Activated B cell treated with CpG ODN at 0.5 μM for 24 hours (primary cell): ENCODE measurements around the gene C16orf46. TPM values are rescaled to one million over a fixed set of nuclear protein-coding genes. Genes with fewer than 3 reads are reported as not detected.
"Not testable (repeated sequence)": the region's sequence is repeated elsewhere in the genome, so short reads cannot be mapped to it uniquely, and the experiment has no call there.

Experiments used
- ATAC-seq: fragments of 200-7000 bp; cut with Tn5 transposase; one replicate; pipeline ENCODE4 v1.10.0; 2021; ENCODE audit warnings: low read depth, mild to moderate bottlenecking, moderate library complexity
- CTCF ChIA-PET: fragments of 350-600 bp; sonication (Branson Sonifier 250); formaldehyde crosslinking; loops from one replicate; lab custom pipeline; 2021; ENCODE audit warnings: antibody characterized with exemption; lab: Charles Lee
- POLR2A ChIA-PET: fragments of 350-600 bp; sonication (Branson Sonifier 250); formaldehyde crosslinking; loops from one replicate; lab custom pipeline; 2021; ENCODE audit warnings: antibody characterized with exemption; lab: Charles Lee
- DNase-seq: peaks from one replicate; pipeline ENCODE4 v3.0.0; 2022
- H3K27ac Mint-ChIP-seq: one replicate; pipeline ENCODE4 v1.8.0; 2020; ENCODE audit warnings: mixed read lengths
- H3K27me3 Mint-ChIP-seq: one replicate; pipeline ENCODE4 v1.8.0; 2021; ENCODE audit warnings: mixed read lengths
- H3K36me3 Mint-ChIP-seq: one replicate; pipeline ENCODE4 v1.8.0; 2021; ENCODE audit warnings: low read depth, mixed read lengths
- H3K4me1 Mint-ChIP-seq: one replicate; pipeline ENCODE4 v1.8.0; 2021; ENCODE audit warnings: mixed read lengths
- H3K4me3 Mint-ChIP-seq: one replicate; pipeline ENCODE4 v1.8.0; 2020; ENCODE audit warnings: mild to moderate bottlenecking, mixed read lengths
- H3K9me3 Mint-ChIP-seq: one replicate; pipeline ENCODE4 v1.8.0; 2020; ENCODE audit warnings: mixed read lengths
- CTCF ChIP-seq: fragments of 200-600 bp; IDR thresholded peaks from one replicate; pipeline ENCODE4 v1.8.0; 2022; ENCODE audit warnings: antibody characterized with exemption, mild to moderate bottlenecking
- intact Hi-C: fragments of 100-400 bp; cut with micrococcal nuclease; formaldehyde crosslinking; loops from one replicate; pipeline ENCODE4 v1.15.1; 2024
- total RNA-seq: library from RNA; stranded (reverse); gene quantifications from 2 replicates; pipeline ENCODE4 v1.2.3, GENCODE V29; 2022

The C16orf46 gene
- total RNA-seq, 1 donor from 2014 or later: 0.75 TPM

- intact Hi-C loops: no loop called here
- ChIA-PET POLR2A (no interaction called here), CTCF (no interaction called here)
- no peak for TF ChIP-seq CTCF
- H3K9me3 Mint-ChIP-seq: no peaks in the 10 kb centered on the region
- H3K27me3 Mint-ChIP-seq: no peaks in the 10 kb centered on the region
- no peaks in the 10 kb centered on the region for H3K4me1 Mint-ChIP-seq
- H3K27ac Mint-ChIP-seq: no peak overlapping the region
- ATAC-seq (no peak), DNase-seq (no peak)
- no peaks in the 10 kb centered on the region for H3K36me3 Mint-ChIP-seq
- H3K4me3 Mint-ChIP-seq: no peak overlapping the region
Measured at GRCh38 chr16:81116285-81116684, 39.2 kb upstream of the C16orf46 start.

- no peak overlapping the region for H3K4me3 Mint-ChIP-seq
- intact Hi-C loops: no loop called here
- CTCF ChIA-PET: no interaction called here
- peaks cover 7% of the 10 kb centered on the region for H3K27me3 Mint-ChIP-seq
- H3K4me1 Mint-ChIP-seq: no peaks in the 10 kb centered on the region
- no peak for TF ChIP-seq CTCF
- no peaks in the 10 kb centered on the region for H3K36me3 Mint-ChIP-seq
- no peak for ATAC-seq
- H3K9me3 Mint-ChIP-seq: no peaks in the 10 kb centered on the region
- H3K27ac Mint-ChIP-seq: no peak overlapping the region
- no peak for DNase-seq
- POLR2A ChIA-PET: no interaction called here
Measured at GRCh38 chr16:81112453-81112852, 35.4 kb upstream of the C16orf46 start.

GRCh38 chr16:81109274-81109673 lies 32.2 kb upstream of the C16orf46 start:
- H3K4me1 Mint-ChIP-seq, DNase-seq, H3K27ac Mint-ChIP-seq, H3K36me3 Mint-ChIP-seq, CTCF ChIA-PET, ATAC-seq, H3K4me3 Mint-ChIP-seq, intact Hi-C loops, POLR2A ChIA-PET, H3K27me3 Mint-ChIP-seq, H3K9me3 Mint-ChIP-seq: not testable (repeated sequence)

GRCh38 chr16:81107511-81107910 lies 30.5 kb upstream of the C16orf46 start:
- POLR2A ChIA-PET: no interaction called here
- intact Hi-C loops: no loop called here
- no peaks in the 10 kb centered on the region for H3K36me3 Mint-ChIP-seq
- ATAC-seq (no peak), DNase-seq (no peak)
- H3K27ac Mint-ChIP-seq: no peak overlapping the region
- no peaks in the 10 kb centered on the region for H3K4me1 Mint-ChIP-seq
- TF ChIP-seq CTCF: no peak
- CTCF ChIA-PET: no interaction called here
- H3K4me3 Mint-ChIP-seq: no peak overlapping the region
- H3K9me3 Mint-ChIP-seq: no peaks in the 10 kb centered on the region
- H3K27me3 Mint-ChIP-seq: peaks cover 11% of the 10 kb centered on the region

- CTCF ChIA-PET: no interaction called here
- DNase-seq (no peak), ATAC-seq (no peak)
- Mint-ChIP-seq H3K4me1 (no peaks in the 10 kb centered on the region), H3K4me3 (no peak overlapping the region), H3K9me3 (no peaks in the 10 kb centered on the region), H3K27ac (no peak overlapping the region), H3K27me3 (peaks cover 11% of the 10 kb centered on the region), H3K36me3 (no peaks in the 10 kb centered on the region)
- intact Hi-C loops: no loop called here
- POLR2A ChIA-PET: no interaction called here
- TF ChIP-seq CTCF: no peak
Measured at GRCh38 chr16:81106826-81107503, 29.9 kb upstream of the C16orf46 start.

- intact Hi-C loops: no loop called here
- ATAC-seq (no peak), DNase-seq (no peak)
- ChIA-PET POLR2A (no interaction called here), CTCF (no interaction called here)
- Mint-ChIP-seq H3K9me3 (no peaks in the 10 kb centered on the region), H3K4me1 (no peaks in the 10 kb centered on the region), H3K27me3 (peaks cover 11% of the 10 kb centered on the region), H3K36me3 (no peaks in the 10 kb centered on the region), H3K4me3 (no peak overlapping the region), H3K27ac (no peak overlapping the region)
- no peak for TF ChIP-seq CTCF
Measured at GRCh38 chr16:81105946-81106345, 28.9 kb upstream of the C16orf46 start.
